GM13976 (cell line): ENCODE measurements around the gene CECR2.

Experiments used
- DNase-seq: peaks from one replicate; pipeline ENCODE4 v3.0.0; 2012; ENCODE audit warnings: low spot score
- CTCF ChIP-seq: IDR thresholded peaks from 2 replicates; pipeline ENCODE4 v1.5.1; 2012; ENCODE audit warnings: borderline replicate concordance, mild to moderate bottlenecking; ENCODE audit not compliant: insufficient read depth; ENCODE audit errors: extremely low read depth, missing control alignments, control extremely low read depth
- in situ Hi-C: fragments of 300-500 bp; cut with MboI; formaldehyde crosslinking; loops from one replicate; pipeline ENCODE4 v1.12.0; 2022; ENCODE audit warnings: low sequenced_read_pairs, mixed read lengths, inconsistent platforms; ENCODE audit not compliant: unreplicated experiment

The CECR2 gene

GRCh38 chr22:17444204-17444504 lies 74.9 kb downstream of the CECR2 start:
- in situ Hi-C loops: no loop called here
- TF ChIP-seq CTCF: no peak
- no peak for DNase-seq

- no peak for TF ChIP-seq CTCF
- in situ Hi-C loops: no loop called here
- no peak for DNase-seq
These were observed 77.4 kb downstream of the CECR2 start for GRCh38 chr22:17446698-17447097.

- DNase-seq: no peak
- no peak for TF ChIP-seq CTCF
- in situ Hi-C loops: no loop called here
These were observed 82.1 kb downstream of the CECR2 start for GRCh38 chr22:17451316-17451715.

- no peak for DNase-seq
- TF ChIP-seq CTCF: no peak
- in situ Hi-C loops: no loop called here
These were observed 91.6 kb downstream of the CECR2 start for GRCh38 chr22:17460895-17461294.

GRCh38 chr22:17470880-17471500 lies 101.7 kb downstream of the CECR2 start:
- no peak for DNase-seq
- in situ Hi-C loops: no loop called here
- TF ChIP-seq CTCF: no peak

- in situ Hi-C loops: no loop called here
- no peak for DNase-seq
- TF ChIP-seq CTCF: no peak
These were observed 102.8 kb downstream of the CECR2 start for GRCh38 chr22:17471886-17472535.
